ENCODE measurements around the gene AGRN. TPM values are rescaled to one million over a fixed set of nuclear protein-coding genes. Genes with fewer than 3 reads are reported as not detected.

AGRN gene
- total RNA-seq, 1 experiment from 2014 or later = 175 TPM

- WGBS (ENCODE audit: extremely low coverage, insufficient read length, low lambda C conversion rate) = no CpG with 5 or more reads among the region's 75 CpGs
- Histone ChIP-seq H3K18ac (ENCODE audit: insufficient read length, low read depth, low read length) (peak overlapping the region; percentile 55), H3K56ac (ENCODE audit: insufficient read length, low read depth, low read length) (no peak overlapping the region), H4K91ac (ENCODE audit: insufficient read length, low read depth, low read length) (no peak overlapping the region), H3K27me3 (ENCODE audit: insufficient read depth, low read length) (peaks cover 37% of the 10 kb centered on the region; the same call in 1 of the 2 replicates), H3K27ac (ENCODE audit: insufficient read length, low read depth, low read length) (no peak overlapping the region), H4K20me1 (ENCODE audit: control insufficient read depth, insufficient read depth, insufficient read length) (no peaks in the 10 kb centered on the region), H3K4ac (ENCODE audit: low read depth, low read length) (no peak overlapping the region; the same call in 1 of the 2 replicates), H2AFZ (ENCODE audit: low read length) (no peak overlapping the region), H2BK15ac (ENCODE audit: low read depth, low read length) (no peak overlapping the region), H2BK5ac (ENCODE audit: insufficient read length, low read length) (no peak overlapping the region), H4K8ac (replicated peaks; ENCODE audit: insufficient read length, low read depth, low read length) (no peak overlapping the region), H3T11ph (ENCODE audit: low read length) (no peak overlapping the region), H3K4me1 (ENCODE audit: insufficient read depth, low read length) (0 out of 2 replicates have a peak, but pooled peaks cover 1% of the 10 kb centered on the region), H3K79me1 (ENCODE audit: insufficient read depth, low read depth, low read length, poor library complexity, severe bottlenecking) (no peaks in the 10 kb centered on the region), H2BK12ac (ENCODE audit: insufficient read length, low read depth, low read length) (no peak overlapping the region), H3K23ac (ENCODE audit: insufficient read length, low read depth, low read length) (no peak overlapping the region), H3K4me2 (ENCODE audit: insufficient read depth, insufficient read length, low read length) (peak overlapping the region; percentile 19), H4K5ac (ENCODE audit: insufficient read length, low read depth, low read length) (no peak overlapping the region), H3K9me3 (ENCODE audit: control insufficient read depth, low read depth, low read length) (no peaks in the 10 kb centered on the region), H2BK20ac (ENCODE audit: low read depth, low read length, poor library complexity, severe bottlenecking) (no peak overlapping the region), H3K79me2 (ENCODE audit: insufficient read depth, low read length) (no peaks in the 10 kb centered on the region), H2AK5ac (ENCODE audit: insufficient read length, low read length) (no peak overlapping the region), H2BK120ac (ENCODE audit: low read depth, low read length, poor library complexity, severe bottlenecking) (no peak overlapping the region), H3K9ac (ENCODE audit: extremely low read depth, insufficient read length, low read length) (no peak overlapping the region), H3K23me2 (ENCODE audit: insufficient read length, low read depth, low read length, poor library complexity, severe bottlenecking) (peaks cover 20% of the 10 kb centered on the region), H3K14ac (ENCODE audit: insufficient read depth, low read length) (peak overlapping the region; percentile 80)
- Mint-ChIP-seq H3K27me3 (ENCODE audit: low read depth) (peaks cover 78% of the 10 kb centered on the region), H3K36me3 (ENCODE audit: insufficient read depth in 1 of 3, low read depth in 3 of 3) (no peaks in the 10 kb centered on the region), H3K9me3 (no peaks in the 10 kb centered on the region), H3K4me3 (peak overlapping the region; percentile 49 to 84), H3K27ac (peak overlapping the region in 2 of 3 experiments; percentile 52 to 82; a peak in 3 of 7 replicates), H3K4me1 (peaks cover 14 to 30% of the 10 kb centered on the region in 2 experiments)
- TF ChIP-seq, protein P1, sequence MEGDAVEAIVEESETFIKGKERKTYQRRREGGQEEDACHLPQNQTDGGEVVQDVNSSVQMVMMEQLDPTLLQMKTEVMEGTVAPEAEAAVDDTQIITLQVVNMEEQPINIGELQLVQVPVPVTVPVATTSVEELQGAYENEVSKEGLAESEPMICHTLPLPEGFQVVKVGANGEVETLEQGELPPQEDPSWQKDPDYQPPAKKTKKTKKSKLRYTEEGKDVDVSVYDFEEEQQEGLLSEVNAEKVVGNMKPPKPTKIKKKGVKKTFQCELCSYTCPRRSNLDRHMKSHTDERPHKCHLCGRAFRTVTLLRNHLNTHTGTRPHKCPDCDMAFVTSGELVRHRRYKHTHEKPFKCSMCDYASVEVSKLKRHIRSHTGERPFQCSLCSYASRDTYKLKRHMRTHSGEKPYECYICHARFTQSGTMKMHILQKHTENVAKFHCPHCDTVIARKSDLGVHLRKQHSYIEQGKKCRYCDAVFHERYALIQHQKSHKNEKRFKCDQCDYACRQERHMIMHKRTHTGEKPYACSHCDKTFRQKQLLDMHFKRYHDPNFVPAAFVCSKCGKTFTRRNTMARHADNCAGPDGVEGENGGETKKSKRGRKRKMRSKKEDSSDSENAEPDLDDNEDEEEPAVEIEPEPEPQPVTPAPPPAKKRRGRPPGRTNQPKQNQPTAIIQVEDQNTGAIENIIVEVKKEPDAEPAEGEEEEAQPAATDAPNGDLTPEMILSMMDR (conservative IDR thresholded peaks at IDR 0.05) = no peak
- DNase-seq = peak; percentile 78
Measured at GRCh38 chr1:1000357-1001056, 19.4 kb upstream of the AGRN start.

Data from H9 (cell line).